HepG2 (cell line): ENCODE data around the gene MFSD12. TPM values are rescaled to one million over a fixed set of nuclear protein-coding genes. Genes with fewer than 3 reads are reported as not detected.

Experiments
- CHD4 ChIP-seq: fragments of 200-600 bp; sonication (generic); IDR thresholded peaks from 2 replicates; pipeline ENCODE4 v1.7.0; 2017; ENCODE audit warnings: mild to moderate bottlenecking, low read length, borderline replicate concordance
- ESRRA ChIP-seq: sonication (generic); formaldehyde crosslinking; IDR thresholded peaks from 2 replicates; pipeline ENCODE4 v1.5.1; 2020; ENCODE audit warnings: mild to moderate bottlenecking, low read depth, missing genetic modification reagents
- FOSL2 ChIP-seq: sonication (generic); formaldehyde crosslinking; IDR thresholded peaks from 2 replicates; pipeline ENCODE4 v1.4.0; 2020; ENCODE audit warnings: missing genetic modification reagents
- KLF9 ChIP-seq: IDR thresholded peaks from 2 replicates; pipeline ENCODE4 v1.6.1; 2016; ENCODE audit warnings: low read depth
- MAZ ChIP-seq, 2 experiments: sonication (generic) in 1 of 2; formaldehyde crosslinking in 1 of 2; IDR thresholded peaks; 2 replicates each; pipeline versions ENCODE4 v1.5.0 to v1.6.1; 2012 to 2020; ENCODE audit warnings: low read depth in 2 of 2, mild to moderate bottlenecking in 2 of 2, borderline replicate concordance in 1 of 2, improper control_type of control experiment in 1 of 2, low read length in 1 of 2, missing genetic modification reagents in 1 of 2, moderate library complexity in 1 of 2
- NFATC3 ChIP-seq: sonication (generic); formaldehyde crosslinking; IDR thresholded peaks from 2 replicates; pipeline ENCODE4 v1.5.1; 2020; ENCODE audit warnings: mild to moderate bottlenecking, missing genetic modification reagents
- PRMT3 ChIP-seq: sonication (generic); formaldehyde crosslinking; IDR thresholded peaks from 2 replicates; pipeline ENCODE4 v1.8.1; 2022; ENCODE audit warnings: low read depth, mild to moderate bottlenecking, moderate library complexity, missing genetic modification reagents, borderline replicate concordance
- REXO4 ChIP-seq: sonication (generic); formaldehyde crosslinking; IDR thresholded peaks from 2 replicates; pipeline ENCODE4 v1.8.0; 2022; ENCODE audit warnings: missing genetic modification reagents, mild to moderate bottlenecking, borderline replicate concordance
- SAFB2 ChIP-seq: sonication (generic); formaldehyde crosslinking; IDR thresholded peaks from 2 replicates; pipeline ENCODE4 v1.5.1; 2020; ENCODE audit warnings: missing genetic modification reagents, low read depth, mild to moderate bottlenecking, borderline replicate concordance
- SALL1 ChIP-seq: sonication (generic); formaldehyde crosslinking; IDR thresholded peaks from 2 replicates; pipeline ENCODE4 v1.8.0; 2022; ENCODE audit warnings: mild to moderate bottlenecking, missing genetic modification reagents
- SKIL ChIP-seq: sonication (generic); formaldehyde crosslinking; IDR thresholded peaks from 2 replicates; pipeline ENCODE4 v1.8.0; 2022; ENCODE audit warnings: missing genetic modification reagents, mild to moderate bottlenecking, moderate library complexity, borderline replicate concordance
- TBX2 ChIP-seq: sonication (generic); formaldehyde crosslinking; IDR thresholded peaks from 2 replicates; pipeline ENCODE4 v1.5.0; 2020; ENCODE audit warnings: missing genetic modification reagents, mild to moderate bottlenecking, borderline replicate concordance
- WIZ ChIP-seq: sonication (generic); formaldehyde crosslinking; IDR thresholded peaks from 2 replicates; pipeline ENCODE4 v1.5.1; 2020; ENCODE audit warnings: mild to moderate bottlenecking, missing genetic modification reagents
- ZBTB33 ChIP-seq: sonication (generic); formaldehyde crosslinking; IDR thresholded peaks from 2 replicates; pipeline ENCODE4 v1.4.0; 2020; ENCODE audit warnings: missing genetic modification reagents
- ZBTB38 ChIP-seq: sonication (generic); formaldehyde crosslinking; IDR thresholded peaks from 2 replicates; pipeline ENCODE4 v1.5.1; 2020; ENCODE audit warnings: mild to moderate bottlenecking, missing genetic modification reagents
- ZFY ChIP-seq: sonication (generic); formaldehyde crosslinking; IDR thresholded peaks from 2 replicates; pipeline ENCODE4 v1.4.0; 2020; ENCODE audit warnings: missing genetic modification reagents
- ZNF12 ChIP-seq: sonication (generic); formaldehyde crosslinking; IDR thresholded peaks from 2 replicates; pipeline ENCODE4 v1.5.0; 2020; ENCODE audit warnings: missing genetic modification reagents
- ZNF503 ChIP-seq: sonication (generic); formaldehyde crosslinking; IDR thresholded peaks from 2 replicates; pipeline ENCODE4 v1.4.0; 2020; ENCODE audit warnings: missing genetic modification reagents
- ZNF691 ChIP-seq: sonication (generic); formaldehyde crosslinking; IDR thresholded peaks from 2 replicates; pipeline ENCODE4 v1.4.0; 2020; ENCODE audit warnings: missing genetic modification reagents, low read depth, mild to moderate bottlenecking, borderline replicate concordance
- ZNF772 ChIP-seq: sonication (generic); formaldehyde crosslinking; IDR thresholded peaks from 2 replicates; pipeline ENCODE4 v1.5.0; 2020; ENCODE audit warnings: mild to moderate bottlenecking, missing genetic modification reagents
- ZNF776 ChIP-seq: sonication (generic); formaldehyde crosslinking; IDR thresholded peaks from 2 replicates; pipeline ENCODE4 v1.4.0; 2020; ENCODE audit warnings: mild to moderate bottlenecking, missing genetic modification reagents
- ZNF816 ChIP-seq: sonication (generic); formaldehyde crosslinking; IDR thresholded peaks from 2 replicates; pipeline ENCODE4 v1.8.0; 2022; ENCODE audit warnings: missing genetic modification reagents, mild to moderate bottlenecking, borderline replicate concordance
- ZZZ3 ChIP-seq: sonication (generic); formaldehyde crosslinking; IDR thresholded peaks from 2 replicates; pipeline ENCODE4 v1.4.0; 2020; ENCODE audit warnings: missing genetic modification reagents, mild to moderate bottlenecking, borderline replicate concordance
- polyA plus RNA-seq, 8 experiments: library from polyadenylated mRNA; depleted of rRNA in 3 of 8; stranded (reverse) in 7 of 8; unstranded in 1 of 8; fragments of >200 nt; fragmentation: Illumina TruSeq in 4 of 8; extraction: Trizol in 4 of 8; gene quantifications; 2 replicates each; pipeline versions ENCODE4 v1.2.1 to v1.2.3, GENCODE V29; 2011 to 2016; ENCODE audit warnings: low read depth in 4 of 8, missing spikeins in 1 of 8, mixed read lengths in 1 of 8; ENCODE audit not compliant: insufficient read depth in 1 of 8
- total RNA-seq, 5 experiments: library from RNA; depleted of rRNA; stranded (reverse); fragments of >200 nt; fragmentation: Illumina TruSeq; extraction: Trizol; gene quantifications; 2 replicates each; pipeline ENCODE4 v1.2.3, GENCODE V29; 2016; ENCODE audit warnings: low read depth in 1 of 5

MFSD12 gene
- total and polyA plus RNA-seq, 2 of the 13 experiments (the other 11 are each of a cell fraction or from before 2014, with no cell fraction given): 27.2 to 29.1 TPM

GRCh38 chr19:3575260-3575741 is 17.9 kb upstream of the MFSD12 start (continued):
- TF ChIP-seq SKIL (CRISPR knock-in tag) (no peak), ZNF12 (CRISPR knock-in tag) (no peak), ZNF816 (no peak), WIZ (CRISPR knock-in tag) (no peak), KLF9 (CRISPR knock-in tag) (no peak), PRMT3 (CRISPR knock-in tag) (no peak), ZNF772 (CRISPR knock-in tag) (no peak), MAZ (IDR thresholded peaks at IDR 0.05; ENCODE audit: borderline replicate concordance, low read depth, low read length) (0 out of 2 replicates have a peak, but pooled peaks have one; percentile 44), MAZ (CRISPR knock-in tag; IDR thresholded peaks at IDR 0.05; ENCODE audit: low read depth) (no peak), NFATC3 (no peak), CHD4 (peak; percentile 91; the same call in 1 of the 2 replicates), ZBTB38 (CRISPR knock-in tag) (peak; percentile 69; the same call in 1 of the 2 replicates), ZFY (CRISPR knock-in tag) (no peak), ZNF503 (CRISPR knock-in tag) (no peak), ZNF691 (CRISPR knock-in tag) (no peak), TBX2 (CRISPR knock-in tag) (no peak), FOSL2 (CRISPR knock-in tag) (peak; percentile 12; the same call in 1 of the 2 replicates), ZBTB33 (CRISPR knock-in tag) (peak; percentile 60), REXO4 (CRISPR knock-in tag) (no peak), ZNF776 (CRISPR knock-in tag) (no peak), ZZZ3 (CRISPR knock-in tag) (no peak), SAFB2 (CRISPR knock-in tag) (no peak), SALL1 (peak; percentile 15; the same call in 1 of the 2 replicates), ESRRA (CRISPR knock-in tag) (no peak)
